Tibial nerve (tissue), 3 donors: ENCODE results near the gene TTC9B.

Experiments used
- POLR2A ChIP-seq, 2 donors: fragments of 450-650 bp; IDR thresholded peaks; one replicate each; pipeline ENCODE4 v1.6.1; 2017; ENCODE audit warnings: antibody characterized with exemption in 2 of 2, mild to moderate bottlenecking in 2 of 2, moderate library complexity in 2 of 2
- TF ChIP-seq, protein P1 (sequence below), 5 experiments: fragments of 200-600 bp in 3 of 5; fragments of 450-650 bp in 2 of 5; sonication (generic) in 3 of 5; IDR thresholded peaks; one replicate each; pipeline ENCODE4 v1.5.1; 2016 to 2019; ENCODE audit warnings: antibody characterized with exemption in 5 of 5, mild to moderate bottlenecking in 3 of 5, moderate library complexity in 2 of 5

DNA sequence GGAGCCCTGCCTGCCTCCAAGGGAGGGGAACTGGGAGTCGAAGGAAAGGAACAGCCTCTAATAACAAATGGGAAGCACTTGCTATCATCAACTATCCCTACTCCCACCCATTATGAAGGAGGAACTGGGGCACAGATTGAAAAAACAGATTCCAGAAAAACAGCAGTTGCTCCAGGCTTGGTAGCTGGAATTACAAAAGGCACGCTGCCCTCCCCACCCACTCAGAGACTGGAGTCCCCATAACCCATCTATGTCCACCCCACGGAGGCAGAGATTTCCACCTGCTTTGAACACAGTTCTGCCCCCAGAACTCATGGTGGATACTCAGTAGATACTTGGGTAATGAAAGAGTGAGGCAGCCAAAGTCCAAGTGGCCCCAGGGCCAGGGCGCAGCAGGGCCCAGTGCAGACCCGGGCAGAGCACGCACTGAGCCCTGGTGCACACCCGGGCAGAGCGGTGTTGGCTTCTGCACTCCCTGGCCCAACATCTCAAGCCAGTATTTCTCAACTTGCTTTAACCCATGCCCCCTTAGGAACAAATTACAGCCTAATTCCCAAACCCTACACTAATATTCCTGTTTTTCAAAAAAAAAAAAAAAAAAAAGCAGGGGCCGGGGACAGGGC, 27.4 kb upstream of the TTC9B start:
- TF ChIP-seq, protein P1, sequence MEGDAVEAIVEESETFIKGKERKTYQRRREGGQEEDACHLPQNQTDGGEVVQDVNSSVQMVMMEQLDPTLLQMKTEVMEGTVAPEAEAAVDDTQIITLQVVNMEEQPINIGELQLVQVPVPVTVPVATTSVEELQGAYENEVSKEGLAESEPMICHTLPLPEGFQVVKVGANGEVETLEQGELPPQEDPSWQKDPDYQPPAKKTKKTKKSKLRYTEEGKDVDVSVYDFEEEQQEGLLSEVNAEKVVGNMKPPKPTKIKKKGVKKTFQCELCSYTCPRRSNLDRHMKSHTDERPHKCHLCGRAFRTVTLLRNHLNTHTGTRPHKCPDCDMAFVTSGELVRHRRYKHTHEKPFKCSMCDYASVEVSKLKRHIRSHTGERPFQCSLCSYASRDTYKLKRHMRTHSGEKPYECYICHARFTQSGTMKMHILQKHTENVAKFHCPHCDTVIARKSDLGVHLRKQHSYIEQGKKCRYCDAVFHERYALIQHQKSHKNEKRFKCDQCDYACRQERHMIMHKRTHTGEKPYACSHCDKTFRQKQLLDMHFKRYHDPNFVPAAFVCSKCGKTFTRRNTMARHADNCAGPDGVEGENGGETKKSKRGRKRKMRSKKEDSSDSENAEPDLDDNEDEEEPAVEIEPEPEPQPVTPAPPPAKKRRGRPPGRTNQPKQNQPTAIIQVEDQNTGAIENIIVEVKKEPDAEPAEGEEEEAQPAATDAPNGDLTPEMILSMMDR (IDR thresholded peaks at IDR 0.05): no peak
- no peak for TF ChIP-seq POLR2A (IDR thresholded peaks at IDR 0.05)
